Stimulated activated CD8-positive, alpha-beta memory T cell treated with anti-CD3 and anti-CD28 coated beads, Interleukin-12 subunit alpha, Interleukin-12 subunit beta, amount 100 ng/mL, for 24 hours (primary cell): ENCODE results near the gene SNX17.
"Not testable (repeated sequence)": the region's sequence is repeated elsewhere in the genome, so short reads cannot be mapped to it uniquely, and the experiment has no call there.

Experiments used
- DNase-seq: peaks from one replicate; pipeline ENCODE4 v3.0.0-alpha.2; 2020; ENCODE audit errors: extremely low read depth

Gene SNX17

GRCh38 chr2:27398962-27399361 lies 28.5 kb downstream of the SNX17 start:
- no peak for DNase-seq

GRCh38 chr2:27400348-27401135 lies 30.1 kb downstream of the SNX17 start:
- no peak for DNase-seq

- DNase-seq = no peak
Measured at GRCh38 chr2:27407798-27408491, 37.5 kb downstream of the SNX17 start.

GRCh38 chr2:27408601-27409320 lies 38.3 kb downstream of the SNX17 start:
- no peak for DNase-seq

- DNase-seq = peak; percentile 91
Measured at GRCh38 chr2:27409321-27410073, 39.1 kb downstream of the SNX17 start, which contains the start of gene PPM1G. Gene PPM1G (minus strand): TSS chr2:27409591. CDS start chr2:27409422, 169 bp downstream.

GRCh38 chr2:27412419-27413152 lies 42.2 kb downstream of the SNX17 start:
- DNase-seq = no peak

- DNase-seq = no peak
Measured at GRCh38 chr2:27416151-27416550, 45.7 kb downstream of the SNX17 start.

GRCh38 chr2:27420996-27421395 lies 50.6 kb downstream of the SNX17 start:
- no peak for DNase-seq

GRCh38 chr2:27421660-27422250 lies 51.3 kb downstream of the SNX17 start:
- DNase-seq = no peak

GRCh38 chr2:27422958-27423357 lies 52.5 kb downstream of the SNX17 start:
- DNase-seq = no peak

GRCh38 chr2:27425039-27425438 lies 54.6 kb downstream of the SNX17 start:
- not testable (repeated sequence) for DNase-seq
